Body of pancreas (tissue), 4 donors: ENCODE measurements around the gene DNAH8.

Experiments
- CTCF ChIP-seq, 7 experiments: fragments of 450-650 bp in 4 of 7; fragments of 200-600 bp in 3 of 7; sonication (generic) in 3 of 7; IDR thresholded peaks; one replicate each; pipeline ENCODE4 v1.5.1; 2016 to 2019; ENCODE audit warnings: antibody characterized with exemption in 7 of 7
- POLR2A ChIP-seq, 3 donors: fragments of 450-650 bp; IDR thresholded peaks; one replicate each; pipeline ENCODE4 v1.6.1; 2016; ENCODE audit warnings: antibody characterized with exemption in 3 of 3, mild to moderate bottlenecking in 2 of 3

- TF ChIP-seq POLR2A (IDR thresholded peaks at IDR 0.05) (no peak), CTCF (IDR thresholded peaks at IDR 0.05) (no peak)
Observed at GRCh38 chr6:38755207-38755606, 40.1 kb downstream of the DNAH8 start.
